Lower leg skin (tissue), 3 donors: ENCODE data around the gene CD1B.

Experiments
- CTCF ChIP-seq, 3 donors: fragments of 450-650 bp; IDR thresholded peaks; one replicate each; pipeline ENCODE4 v1.5.1; 2016; ENCODE audit warnings: antibody characterized with exemption in 3 of 3, mild to moderate bottlenecking in 3 of 3, moderate library complexity in 2 of 3
- POLR2A ChIP-seq, 2 donors: fragments of 450-650 bp; IDR thresholded peaks; one replicate each; pipeline ENCODE4 v1.6.1; 2016 to 2017; ENCODE audit warnings: antibody characterized with exemption in 2 of 2, mild to moderate bottlenecking in 1 of 2, moderate library complexity in 1 of 2

DNA sequence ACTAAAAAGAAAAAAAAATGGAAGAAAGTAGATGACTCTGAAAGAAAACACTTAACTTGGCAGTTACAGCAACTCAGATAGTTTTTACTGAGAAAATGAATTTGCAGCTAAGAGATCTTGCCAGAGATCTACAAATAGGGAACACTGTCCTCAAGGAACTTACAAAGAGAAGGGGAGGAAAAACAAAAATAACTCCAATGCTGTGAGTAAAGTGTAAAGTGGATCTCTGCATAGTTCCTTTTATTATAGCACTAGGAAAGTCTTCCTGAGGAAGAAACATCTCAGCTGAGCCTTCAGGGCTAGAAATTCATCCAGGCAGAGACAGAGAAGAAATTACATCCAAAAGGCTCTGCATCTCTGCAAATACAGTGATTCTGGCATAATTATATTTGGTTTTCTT is 3.9 kb downstream of the CD1B start:
- no peak for TF ChIP-seq CTCF (IDR thresholded peaks at IDR 0.05)
- no peak for TF ChIP-seq POLR2A (IDR thresholded peaks at IDR 0.05)
